Muscle layer of duodenum (tissue), 2 donors: ENCODE measurements around the gene PCK1.
A peak's percentile ranks its signal among the peaks of the same experiment; 100 is the strongest.

Source experiments
- H3K27ac ChIP-seq: one replicate; pipeline ENCODE4 v1.7.0; 2013; ENCODE audit warnings: mild to moderate bottlenecking, low read length
- H3K27me3 ChIP-seq: one replicate; pipeline ENCODE4 v1.7.0; 2013; ENCODE audit warnings: low read depth, mild to moderate bottlenecking, control low read depth, low read length
- H3K36me3 ChIP-seq, 2 donors: one replicate each; pipeline ENCODE4 v1.7.0; 2013; ENCODE audit warnings: low read length in 2 of 2, control low read depth in 1 of 2, mild to moderate bottlenecking in 1 of 2; ENCODE audit not compliant: insufficient read depth in 2 of 2, control insufficient read depth in 1 of 2
- H3K4me1 ChIP-seq, 2 donors: one replicate each; pipeline ENCODE4 v1.7.0; 2013; ENCODE audit warnings: low read length in 2 of 2, mild to moderate bottlenecking in 2 of 2, control low read depth in 1 of 2, moderate library complexity in 1 of 2; ENCODE audit not compliant: insufficient read depth in 2 of 2, control insufficient read depth in 1 of 2
- H3K4me3 ChIP-seq, 2 donors: one replicate each; pipeline ENCODE4 v1.7.0; 2013; ENCODE audit warnings: low read length in 2 of 2, low read depth in 1 of 2, mild to moderate bottlenecking in 1 of 2
- H3K9me3 ChIP-seq, 2 donors: one replicate each; pipeline ENCODE4 v1.7.0; 2013; ENCODE audit warnings: low read length in 2 of 2, control low read depth in 1 of 2, mild to moderate bottlenecking in 1 of 2; ENCODE audit not compliant: control insufficient read depth in 1 of 2
- donor health status: healthy.

The PCK1 gene

DNA sequence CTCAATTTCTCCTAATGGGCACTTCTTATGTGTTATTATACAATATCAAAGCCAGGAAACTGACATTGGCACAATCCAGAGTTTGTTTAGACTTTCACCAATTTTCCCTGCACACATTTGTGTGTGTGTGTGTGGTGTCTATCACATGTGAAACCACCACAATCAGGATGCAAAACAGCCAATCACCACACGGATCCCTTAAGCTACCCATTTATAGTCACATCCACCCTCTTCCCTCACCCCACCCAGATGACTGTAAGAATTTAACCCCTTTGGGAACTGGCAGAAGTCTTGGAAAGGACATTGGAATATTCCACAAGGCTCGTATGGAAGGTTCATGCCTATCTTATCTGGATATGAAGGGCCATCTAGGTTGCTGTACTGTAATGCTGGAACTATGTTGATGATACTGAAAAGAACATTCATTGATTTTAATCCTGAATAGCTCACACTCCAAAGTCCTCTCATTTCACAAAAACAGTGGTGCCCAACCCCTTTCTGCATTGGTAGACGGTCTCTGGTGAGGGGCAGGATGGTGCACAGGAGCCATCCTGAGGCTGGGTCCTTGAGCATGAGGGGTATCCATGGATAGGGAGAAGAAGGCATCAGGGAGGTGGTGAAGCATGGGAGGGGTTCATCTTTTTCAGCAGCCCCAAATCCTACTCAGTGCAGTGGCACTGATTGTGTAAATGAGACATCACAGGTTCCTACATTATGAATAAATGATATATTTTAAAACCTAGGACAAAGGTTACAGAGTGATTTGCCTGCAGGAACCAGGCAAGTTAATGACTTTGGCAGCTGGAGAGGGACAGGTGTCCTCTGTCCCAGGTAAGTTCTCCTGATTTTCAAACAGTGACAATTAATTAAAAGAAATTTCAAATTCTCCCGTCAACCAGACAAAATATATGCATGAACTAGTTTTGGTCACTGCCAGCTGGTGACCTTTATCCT, 23.9 kb upstream of the PCK1 start:
- no peak overlapping the region for H3K4me3 ChIP-seq
- peaks cover 0 to 6% of the 10 kb centered on the region in 2 donors for H3K9me3 ChIP-seq
- peak overlapping the region; percentile 53 for H3K27ac ChIP-seq
- no peaks in the 10 kb centered on the region for H3K36me3 ChIP-seq
- peaks cover 0 to 3% of the 10 kb centered on the region in 2 donors for H3K4me1 ChIP-seq
- H3K27me3 ChIP-seq: no peaks in the 10 kb centered on the region

DNA sequence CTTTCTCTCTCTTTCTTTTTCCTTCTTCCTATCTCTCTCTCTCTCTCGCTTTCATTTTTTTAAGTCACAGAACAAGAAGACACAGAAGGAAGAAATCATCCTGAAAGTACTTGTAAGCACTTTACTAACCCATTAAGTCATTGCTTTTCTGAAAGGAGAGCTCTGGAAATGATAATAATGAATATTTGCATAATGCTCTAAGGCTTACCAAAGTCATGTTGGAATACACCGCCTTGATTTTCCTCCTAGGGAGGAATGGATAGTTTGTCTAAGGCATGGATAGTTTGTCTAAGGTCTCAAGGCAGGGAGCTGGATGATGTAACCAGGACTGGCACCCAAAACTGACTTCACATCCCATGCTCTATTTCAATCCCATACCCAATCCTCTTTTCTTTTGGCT, 23.1 kb upstream of the PCK1 start:
- H3K9me3 ChIP-seq: peaks cover 0 to 6% of the 10 kb centered on the region in 2 donors
- no peak overlapping the region for H3K4me3 ChIP-seq
- H3K27me3 ChIP-seq: no peaks in the 10 kb centered on the region
- H3K4me1 ChIP-seq: no peaks in the 10 kb centered on the region
- H3K36me3 ChIP-seq: no peaks in the 10 kb centered on the region
- peak overlapping the region; percentile 10 for H3K27ac ChIP-seq

DNA sequence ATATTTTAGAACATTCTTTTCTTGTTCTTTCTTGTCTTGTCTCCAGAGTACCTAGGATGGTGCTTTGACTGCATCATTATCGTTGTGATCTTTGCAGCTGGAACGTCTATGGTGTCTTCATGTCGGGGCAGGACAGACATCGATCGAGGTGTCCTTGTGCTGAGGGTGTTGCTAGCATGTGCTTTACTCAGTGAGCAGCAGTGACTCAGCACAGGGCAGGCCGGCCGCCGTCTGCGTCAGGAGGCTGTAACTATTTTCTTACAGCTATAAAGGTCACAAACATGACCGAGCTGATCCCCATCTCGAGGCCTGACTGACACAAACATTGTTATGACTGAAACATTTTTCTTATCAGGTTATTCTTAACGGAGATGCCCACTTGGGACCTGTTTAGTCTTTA, 21.0 kb upstream of the PCK1 start:
- H3K27me3 ChIP-seq: no peaks in the 10 kb centered on the region
- peaks cover 0 to 6% of the 10 kb centered on the region in 2 donors for H3K9me3 ChIP-seq
- no peak overlapping the region for H3K4me3 ChIP-seq
- H3K27ac ChIP-seq: no peak overlapping the region
- H3K36me3 ChIP-seq: no peaks in the 10 kb centered on the region
- H3K4me1 ChIP-seq: peaks cover 0 to 2% of the 10 kb centered on the region in 2 donors

DNA sequence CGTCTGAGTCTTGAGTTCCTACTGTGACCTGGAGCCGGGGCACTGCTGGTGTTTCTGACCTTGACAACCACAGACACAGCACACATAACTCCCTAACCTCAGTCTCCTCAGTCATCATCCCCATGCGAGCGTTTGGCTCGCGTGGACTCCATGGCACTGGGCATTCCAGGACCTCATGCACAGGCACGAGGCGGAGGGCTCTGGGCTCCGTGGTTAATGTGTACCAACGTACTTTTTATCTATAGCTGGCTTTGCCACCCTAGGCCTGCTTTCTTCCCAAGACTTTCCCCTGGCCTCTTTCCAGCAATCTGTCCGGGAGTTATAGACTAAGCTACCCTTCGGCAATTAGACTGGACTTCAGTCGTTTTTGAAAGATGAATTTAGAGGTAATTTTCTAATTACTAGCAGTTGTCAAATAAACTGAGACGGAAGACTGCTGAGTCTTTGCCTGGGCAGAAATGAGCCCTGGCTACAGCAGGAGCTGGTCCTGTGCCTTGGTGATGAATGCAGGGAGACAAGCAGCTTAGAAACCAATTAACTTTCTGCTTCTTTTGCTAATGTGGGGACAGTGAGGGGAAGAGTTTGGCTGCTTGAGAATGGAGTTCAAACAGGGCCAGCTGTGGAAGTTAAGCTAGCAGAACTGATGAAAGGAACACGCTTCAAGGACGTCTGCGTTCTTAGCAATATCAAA, 19.9 kb upstream of the PCK1 start:
- H3K27me3 ChIP-seq: no peaks in the 10 kb centered on the region
- H3K4me3 ChIP-seq: no peak overlapping the region
- H3K4me1 ChIP-seq: peaks cover 5 to 7% of the 10 kb centered on the region in 2 donors
- H3K27ac ChIP-seq: peak overlapping the region; percentile 48
- H3K36me3 ChIP-seq: no peaks in the 10 kb centered on the region
- H3K9me3 ChIP-seq: peaks cover 0 to 6% of the 10 kb centered on the region in 2 donors

DNA sequence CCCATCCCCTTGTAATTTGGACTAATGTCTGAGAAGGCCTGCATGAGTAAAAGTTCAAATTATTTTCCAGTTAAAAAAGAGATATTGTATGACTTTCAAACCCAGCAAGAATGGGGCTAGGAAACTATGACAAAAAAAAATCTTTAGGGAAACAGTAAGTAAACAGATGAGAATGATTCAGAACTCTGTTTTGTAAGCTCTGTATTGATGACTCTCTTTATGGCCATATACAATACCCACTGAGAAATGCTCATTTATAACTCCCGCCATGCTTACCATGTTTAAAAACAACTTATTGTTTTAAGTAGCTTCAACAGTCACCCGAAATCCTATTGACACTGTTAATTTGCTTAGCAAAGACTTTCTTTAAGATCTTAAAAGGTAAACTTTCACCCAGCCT, 17.2 kb upstream of the PCK1 start:
- Histone ChIP-seq H3K4me3 (no peak overlapping the region), H3K27ac (no peak overlapping the region), H3K27me3 (no peaks in the 10 kb centered on the region), H3K36me3 (no peaks in the 10 kb centered on the region), H3K4me1 (peaks cover 5 to 7% of the 10 kb centered on the region in 2 donors), H3K9me3 (no peaks in the 10 kb centered on the region)

DNA sequence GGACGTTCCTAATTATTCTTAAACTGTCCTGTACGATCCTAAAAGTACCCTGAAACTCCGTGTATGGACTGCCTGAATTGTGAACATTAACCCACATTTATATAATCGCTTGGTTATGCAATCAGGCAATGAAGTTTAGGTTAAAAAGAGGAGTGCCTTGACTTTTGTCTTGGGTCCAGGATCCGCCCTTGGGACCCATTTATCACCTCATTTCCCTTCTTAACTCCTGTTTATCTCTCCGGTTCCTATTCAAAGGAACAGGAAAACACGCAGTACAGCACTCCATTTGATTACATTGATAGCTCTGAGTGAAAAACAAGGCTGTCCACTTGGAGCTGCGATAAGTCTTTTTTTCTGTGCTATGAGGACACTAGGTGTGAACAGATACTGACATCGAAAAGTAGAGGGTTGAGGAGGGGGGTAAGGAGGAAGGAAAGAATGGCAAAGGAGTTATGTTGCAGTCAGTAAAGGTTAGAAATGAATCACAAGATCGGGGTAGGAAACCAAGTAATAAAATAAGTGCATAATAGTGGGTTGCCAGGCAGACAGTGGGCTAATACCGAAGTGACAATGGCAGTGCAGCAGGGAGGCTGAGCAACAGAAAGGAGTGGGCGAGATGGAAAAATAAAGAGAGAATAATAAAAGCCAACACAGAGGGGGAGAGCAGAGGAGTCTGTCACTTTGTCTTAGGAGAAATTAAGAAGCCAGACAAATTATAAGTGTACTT, 15.9 kb upstream of the PCK1 start:
- no peaks in the 10 kb centered on the region for H3K9me3 ChIP-seq
- H3K27ac ChIP-seq: peak overlapping the region; percentile 78
- H3K4me1 ChIP-seq: peaks cover 5 to 7% of the 10 kb centered on the region in 2 donors
- H3K4me3 ChIP-seq: no peak overlapping the region
- no peaks in the 10 kb centered on the region for H3K27me3 ChIP-seq
- H3K36me3 ChIP-seq: no peaks in the 10 kb centered on the region

DNA sequence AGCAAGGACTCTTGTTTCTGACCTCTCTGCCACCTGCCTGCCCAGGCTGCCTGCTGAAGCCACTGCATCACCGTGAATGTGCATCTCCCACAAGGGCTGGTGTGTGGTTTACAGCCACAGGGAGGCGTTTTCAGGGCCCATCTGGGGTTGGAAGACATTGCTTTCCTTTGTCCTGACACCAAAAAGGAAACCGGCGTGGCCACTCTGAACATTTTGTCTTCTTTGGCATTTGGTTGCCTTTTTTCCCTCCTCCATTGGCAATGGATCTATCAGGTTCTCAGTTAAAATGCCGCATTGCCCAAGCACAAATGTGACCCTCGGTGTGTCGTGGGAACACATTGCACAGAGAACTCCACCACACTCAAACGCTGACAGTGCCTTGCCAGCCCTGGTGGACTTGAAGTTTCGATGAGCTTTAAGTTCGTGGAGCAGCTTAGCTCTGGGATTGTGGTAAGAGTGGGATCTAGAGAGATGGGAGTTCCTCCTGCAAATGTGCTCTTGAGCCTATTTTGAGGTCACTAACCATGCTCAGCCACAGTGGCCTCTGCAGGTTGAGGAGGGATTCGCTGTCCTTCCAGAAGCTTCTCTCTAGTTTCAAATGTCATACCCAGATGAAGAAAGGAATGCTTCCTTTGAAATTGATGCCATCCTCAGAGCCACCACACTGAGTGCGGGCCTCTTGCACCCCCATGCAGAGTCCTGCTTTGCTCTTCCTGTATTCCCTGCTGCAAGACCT, 14.8 kb upstream of the PCK1 start:
- Histone ChIP-seq H3K36me3 (no peaks in the 10 kb centered on the region), H3K27me3 (no peaks in the 10 kb centered on the region), H3K4me3 (no peak overlapping the region), H3K9me3 (no peaks in the 10 kb centered on the region), H3K27ac (peak overlapping the region; percentile 78), H3K4me1 (peaks cover 5 to 7% of the 10 kb centered on the region in 2 donors)

DNA sequence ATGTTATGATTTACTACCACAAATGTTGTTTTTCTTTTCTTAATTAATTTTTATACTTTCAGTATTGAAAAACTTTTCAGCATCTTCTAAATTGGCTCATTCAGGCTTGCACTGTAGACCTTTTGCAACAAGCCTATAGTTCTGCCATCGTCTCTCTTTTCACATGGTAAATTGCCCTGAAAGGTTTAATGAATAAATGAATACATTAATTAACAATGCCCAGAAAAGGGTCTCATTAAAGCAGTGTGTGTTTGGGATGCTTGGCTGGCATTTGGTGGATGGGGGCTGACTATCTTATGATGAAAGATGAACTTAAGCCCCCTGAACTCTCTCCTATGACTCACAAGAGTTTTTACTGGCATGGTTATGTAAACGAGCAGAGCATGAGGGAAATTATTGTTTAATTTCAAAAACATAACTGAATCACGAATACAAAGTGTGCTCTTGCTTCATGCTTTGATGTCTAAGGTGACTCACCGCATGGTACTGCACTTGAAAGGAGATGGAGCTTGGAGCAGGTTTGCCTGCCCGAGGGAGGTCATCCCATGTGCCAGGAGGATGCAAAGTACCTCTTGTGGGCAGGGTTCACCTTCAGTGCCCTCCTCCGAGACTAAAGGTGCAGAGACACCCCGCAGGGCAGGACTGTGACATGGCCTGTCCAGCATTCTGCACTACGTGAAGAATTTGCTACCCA, 13.8 kb upstream of the PCK1 start:
- Histone ChIP-seq H3K27me3 (no peaks in the 10 kb centered on the region), H3K4me1 (peaks cover 5 to 7% of the 10 kb centered on the region in 2 donors), H3K9me3 (no peaks in the 10 kb centered on the region), H3K4me3 (no peak overlapping the region), H3K36me3 (no peaks in the 10 kb centered on the region), H3K27ac (no peak overlapping the region)

DNA sequence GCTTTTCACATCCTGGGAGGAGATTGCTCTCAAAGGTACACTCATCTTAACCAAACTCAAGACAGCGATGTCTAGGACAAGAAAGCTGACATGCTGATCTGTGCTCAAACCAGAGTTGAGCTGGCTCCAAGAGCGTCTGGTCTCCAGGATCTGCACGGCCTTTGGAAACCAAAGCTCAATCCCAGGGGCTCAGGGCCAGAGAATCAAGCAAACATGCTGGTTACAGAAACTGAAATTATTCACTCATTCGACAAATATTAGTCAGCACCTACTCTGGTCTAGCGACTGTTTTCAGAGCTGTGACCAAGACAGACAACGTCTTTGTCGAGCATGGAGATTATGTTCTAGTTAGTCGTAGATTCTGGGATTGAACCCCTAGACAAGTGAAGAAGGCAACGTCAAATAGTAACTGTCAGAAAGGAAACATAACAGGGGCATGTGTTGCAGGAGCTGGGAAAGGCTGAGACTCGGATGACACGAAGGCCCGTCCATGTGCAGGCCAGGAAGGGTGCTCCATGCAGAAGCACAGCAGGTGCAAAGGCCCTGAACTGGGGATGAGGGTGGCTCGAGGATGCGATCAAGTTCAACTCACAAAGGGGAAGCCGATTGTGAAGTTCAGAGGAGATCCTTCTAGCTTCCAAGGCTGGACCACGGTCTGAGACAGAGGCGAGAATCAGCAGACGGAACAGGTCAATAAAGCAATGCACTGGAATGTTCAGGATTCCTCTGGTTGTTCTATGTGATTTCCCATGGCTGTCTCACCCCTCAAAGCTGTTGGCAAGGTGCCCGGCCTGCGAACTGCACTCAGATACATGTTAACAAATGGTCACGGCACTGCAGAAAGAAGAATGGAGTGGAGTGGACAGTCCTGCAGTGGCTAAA, 12.5 kb upstream of the PCK1 start:
- no peaks in the 10 kb centered on the region for H3K27me3 ChIP-seq
- H3K9me3 ChIP-seq: no peaks in the 10 kb centered on the region
- no peak overlapping the region for H3K4me3 ChIP-seq
- peaks cover 5 to 7% of the 10 kb centered on the region in 2 donors for H3K4me1 ChIP-seq
- H3K27ac ChIP-seq: no peak overlapping the region
- no peaks in the 10 kb centered on the region for H3K36me3 ChIP-seq

DNA sequence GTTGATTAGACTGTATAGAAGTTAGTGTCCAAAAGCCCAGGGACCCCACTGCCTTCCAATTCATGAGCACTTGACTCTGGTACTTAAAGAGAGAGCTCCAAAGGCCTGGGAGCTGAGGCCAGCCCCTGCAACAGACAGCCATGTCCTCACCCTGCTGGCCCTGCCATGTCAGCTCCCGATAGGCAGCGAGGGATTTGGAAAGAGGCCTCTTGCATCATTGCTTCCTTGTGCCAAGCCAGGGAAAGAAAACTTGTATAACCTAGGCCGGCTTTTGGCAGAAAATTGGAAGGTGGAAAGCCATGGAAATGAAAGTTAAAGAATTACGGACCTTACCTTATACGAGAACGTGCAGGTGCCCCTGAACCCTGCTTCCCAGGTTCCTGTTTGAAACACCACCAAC, 8.4 kb upstream of the PCK1 start:
- no peaks in the 10 kb centered on the region for H3K36me3 ChIP-seq
- no peak overlapping the region for H3K4me3 ChIP-seq
- no peaks in the 10 kb centered on the region for H3K4me1 ChIP-seq
- no peaks in the 10 kb centered on the region for H3K9me3 ChIP-seq
- no peak overlapping the region for H3K27ac ChIP-seq
- no peaks in the 10 kb centered on the region for H3K27me3 ChIP-seq
